RWPE2 (cell line): ENCODE data around the gene ZNF484.
"Not testable (repeated sequence)": the region's sequence is repeated elsewhere in the genome, so short reads cannot be mapped to it uniquely, and the experiment has no call there.

Experiments
- ATAC-seq: fragments of 200-7000 bp; cut with Tn5 transposase; 3 replicates; pipeline ENCODE4 v1.9.1; 2021; ENCODE audit warnings: low read depth
- DNase-seq: peaks from one replicate; pipeline ENCODE4 v3.0.0-alpha.2; 2020; ENCODE audit warnings: low spot score
- H3K27ac ChIP-seq: fragments of 450-650 bp; 2 replicates; pipeline ENCODE4 v1.5.1; 2017; ENCODE audit warnings: mild to moderate bottlenecking; ENCODE audit not compliant: poor library complexity, severe bottlenecking
- H3K27me3 ChIP-seq: fragments of 250-450 bp; sonication (Bioruptor Pico); 2 replicates; pipeline ENCODE4 v1.5.1; 2021; ENCODE audit warnings: mild to moderate bottlenecking, moderate library complexity; ENCODE audit not compliant: insufficient read depth, poor library complexity, severe bottlenecking
- H3K36me3 ChIP-seq: fragments of 250-450 bp; sonication (Bioruptor Pico); 2 replicates; pipeline ENCODE4 v1.5.1; 2020; ENCODE audit warnings: low read depth, mild to moderate bottlenecking, moderate library complexity
- H3K4me1 ChIP-seq: fragments of 250-450 bp; sonication (Bioruptor Pico); 2 replicates; pipeline ENCODE4 v1.5.1; 2021; ENCODE audit warnings: mild to moderate bottlenecking, moderate library complexity; ENCODE audit not compliant: insufficient read depth, poor library complexity, severe bottlenecking
- H3K4me3 ChIP-seq: fragments of 250-450 bp; sonication (Bioruptor Pico); 2 replicates; pipeline ENCODE4 v1.5.1; 2021; ENCODE audit warnings: mild to moderate bottlenecking, moderate library complexity; ENCODE audit not compliant: severe bottlenecking
- H3K9me3 ChIP-seq: fragments of 250-450 bp; sonication (Bioruptor Pico); 2 replicates; pipeline ENCODE4 v1.5.1; 2021; ENCODE audit warnings: mild to moderate bottlenecking, moderate library complexity; ENCODE audit not compliant: severe bottlenecking
- CTCF ChIP-seq: fragments of 450-650 bp; IDR thresholded peaks from one replicate; pipeline ENCODE4 v1.5.1; 2017; ENCODE audit warnings: mild to moderate bottlenecking, moderate library complexity; ENCODE audit not compliant: poor library complexity, severe bottlenecking

The ZNF484 gene

GRCh38 chr9:92837191-92837590, 40.6 kb downstream of the ZNF484 start:
- TF ChIP-seq CTCF = no peak
- Histone ChIP-seq H3K9me3 (no peaks in the 10 kb centered on the region), H3K4me1 (no peaks in the 10 kb centered on the region), H3K4me3 (no peak overlapping the region), H3K27ac (no peak overlapping the region), H3K36me3 (no peaks in the 10 kb centered on the region), H3K27me3 (no peaks in the 10 kb centered on the region)
- no peak for DNase-seq
- no peak for ATAC-seq

DNA sequence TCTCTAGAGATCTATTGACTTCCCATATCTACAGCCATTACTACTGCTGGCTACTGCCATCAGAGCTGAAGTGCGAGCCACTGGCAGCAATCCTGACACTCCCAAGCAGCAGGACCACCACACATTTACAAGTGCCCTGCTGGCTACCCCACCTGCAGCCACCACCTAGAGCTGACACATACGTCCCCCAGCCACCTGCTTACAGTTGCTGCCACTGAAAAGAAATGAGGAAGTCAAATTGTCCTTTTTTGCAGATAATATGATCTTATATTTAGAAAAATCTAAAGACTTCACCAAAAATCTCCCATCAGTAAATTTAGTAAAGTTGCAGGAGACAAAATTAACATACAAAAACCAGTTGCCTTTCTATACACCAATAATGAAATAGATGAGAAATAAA, 48.4 kb downstream of the ZNF484 start:
- H3K4me1 ChIP-seq = no peaks in the 10 kb centered on the region
- no peak overlapping the region for H3K4me3 ChIP-seq
- H3K36me3 ChIP-seq = no peaks in the 10 kb centered on the region
- no peak for DNase-seq
- TF ChIP-seq CTCF = no peak
- H3K27me3 ChIP-seq = peaks cover 12% of the 10 kb centered on the region
- ATAC-seq = no peak
- H3K9me3 ChIP-seq = no peaks in the 10 kb centered on the region
- no peak overlapping the region for H3K27ac ChIP-seq

DNA sequence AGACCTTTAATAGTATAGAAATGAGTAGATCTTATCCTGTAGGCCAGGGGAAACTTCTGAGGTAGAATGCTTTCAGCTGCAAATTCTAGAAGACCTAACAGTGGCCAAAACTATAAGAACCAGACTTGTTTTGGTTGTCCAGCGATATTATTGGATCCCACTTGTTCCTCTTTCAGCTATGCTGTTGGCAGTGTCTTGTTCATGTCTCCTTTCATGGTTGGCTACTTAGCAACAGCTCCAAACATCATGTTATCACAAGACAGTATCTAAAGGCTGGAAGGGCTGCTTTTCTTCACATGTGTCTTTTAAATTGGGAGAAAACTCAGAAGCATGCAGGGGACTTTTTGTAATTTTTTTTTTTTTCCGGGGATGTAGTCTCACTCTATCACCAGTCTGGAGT, 52.8 kb downstream of the ZNF484 start:
- not testable (repeated sequence) for H3K4me3 ChIP-seq, DNase-seq, H3K27ac ChIP-seq, H3K9me3 ChIP-seq, H3K36me3 ChIP-seq, H3K4me1 ChIP-seq, ATAC-seq
- H3K27me3 ChIP-seq = peaks cover 19% of the 10 kb centered on the region

DNA sequence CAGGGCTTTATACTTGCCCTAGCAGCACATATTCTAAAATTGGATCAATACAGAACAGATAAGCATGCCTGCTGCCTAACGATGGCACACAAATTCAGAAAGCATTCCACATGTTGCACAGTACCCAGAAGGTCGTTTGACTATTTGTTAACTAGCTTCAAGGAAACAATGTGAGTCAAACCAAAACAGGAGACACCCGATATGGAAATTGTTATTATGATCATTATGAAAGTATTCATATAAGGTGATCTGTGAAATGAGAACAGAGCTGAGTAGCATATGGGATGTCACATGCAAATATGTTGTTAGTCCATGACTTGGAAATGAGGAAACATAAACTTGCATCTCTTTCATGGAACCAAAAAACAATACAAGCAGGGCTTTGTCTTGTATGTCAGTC, 56.9 kb downstream of the ZNF484 start:
- peaks cover 21% of the 10 kb centered on the region for H3K27me3 ChIP-seq
- H3K4me3 ChIP-seq = no peak overlapping the region
- H3K36me3 ChIP-seq = no peaks in the 10 kb centered on the region
- ATAC-seq = no peak
- TF ChIP-seq CTCF = no peak
- H3K4me1 ChIP-seq = no peaks in the 10 kb centered on the region
- no peak for DNase-seq
- no peaks in the 10 kb centered on the region for H3K9me3 ChIP-seq
- H3K27ac ChIP-seq = no peak overlapping the region

DNA sequence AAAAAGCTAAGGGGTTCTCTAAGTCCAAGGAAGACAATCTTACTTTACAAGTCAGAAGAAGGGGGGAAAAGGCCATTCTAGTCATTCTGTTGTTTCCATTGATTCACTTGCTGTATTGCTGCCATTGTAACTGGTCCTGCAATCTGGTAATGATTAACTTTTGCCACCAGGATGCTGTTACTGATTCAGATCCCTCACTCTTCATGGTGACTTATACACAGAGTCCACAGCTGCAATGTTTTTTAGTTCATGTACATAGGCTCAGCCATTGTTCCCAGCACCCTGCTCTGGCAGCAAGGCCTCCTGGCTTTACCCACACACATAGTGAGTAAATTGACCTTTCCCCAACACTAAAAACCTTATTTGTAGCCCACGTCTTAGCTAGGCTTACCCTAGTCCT, 57.9 kb downstream of the ZNF484 start:
- not testable (repeated sequence) for H3K36me3 ChIP-seq, H3K9me3 ChIP-seq, ATAC-seq, H3K27ac ChIP-seq, DNase-seq, H3K4me1 ChIP-seq, H3K4me3 ChIP-seq
- peaks cover 31% of the 10 kb centered on the region for H3K27me3 ChIP-seq

DNA sequence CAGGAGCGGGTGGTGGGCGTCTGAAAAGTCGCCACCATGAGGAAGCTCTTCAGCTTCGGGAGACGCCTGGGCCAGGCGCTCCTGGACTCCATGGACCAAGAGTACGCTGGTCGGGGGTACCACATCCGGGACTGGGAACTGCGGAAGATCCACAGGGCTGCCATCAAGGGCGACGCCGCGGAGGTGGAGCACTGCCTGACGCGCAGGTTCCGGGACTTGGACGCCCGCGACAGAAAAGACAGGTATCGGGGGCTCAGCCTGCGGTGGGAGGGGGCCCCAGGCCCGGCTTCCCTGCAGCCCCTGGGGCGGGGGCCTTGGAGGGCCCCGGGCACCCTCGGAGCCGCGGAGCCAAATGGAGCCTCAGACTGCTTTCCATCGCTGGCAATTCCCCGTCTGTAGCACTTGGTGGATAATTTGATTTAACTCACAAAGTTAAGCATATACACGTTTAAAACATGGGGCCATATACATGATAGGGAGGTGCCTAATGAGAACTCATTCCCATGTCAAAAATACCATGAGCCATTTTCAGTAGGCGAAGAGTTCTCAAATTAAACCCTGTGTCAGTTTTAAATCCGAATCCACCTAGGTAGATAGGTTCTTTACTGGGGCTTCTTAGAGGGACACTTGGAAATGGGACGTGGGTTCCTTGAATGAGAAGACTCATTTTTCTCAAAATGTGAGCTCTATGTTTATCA, 68.1 kb downstream of the ZNF484 start:
- ATAC-seq, H3K36me3 ChIP-seq, H3K4me3 ChIP-seq, H3K9me3 ChIP-seq, H3K27ac ChIP-seq, DNase-seq, H3K4me1 ChIP-seq: not testable (repeated sequence)
- H3K27me3 ChIP-seq = peaks cover 86% of the 10 kb centered on the region
